ENCODE results near the gene TGFB2. TPM values are rescaled to one million over a fixed set of nuclear protein-coding genes. Genes with fewer than 3 reads are reported as not detected.

Gene TGFB2
- total RNA-seq, 1 experiment from 2014 or later: not detected

- DNase-seq: no peak
- Histone ChIP-seq H3K9ac (ENCODE audit: extremely low read depth, insufficient read length, low read length) (no peak overlapping the region), H4K5ac (ENCODE audit: insufficient read length, low read depth, low read length) (no peak overlapping the region), H3K18ac (ENCODE audit: insufficient read length, low read depth, low read length) (no peak overlapping the region), H3K4me1 (ENCODE audit: insufficient read depth, low read length) (no peaks in the 10 kb centered on the region), H4K20me1 (ENCODE audit: control insufficient read depth, insufficient read depth, insufficient read length) (no peaks in the 10 kb centered on the region), H3K4ac (ENCODE audit: low read depth, low read length) (no peak overlapping the region), H3K23me2 (ENCODE audit: insufficient read length, low read depth, low read length, poor library complexity, severe bottlenecking) (no peaks in the 10 kb centered on the region), H2BK12ac (ENCODE audit: insufficient read length, low read depth, low read length) (no peak overlapping the region), H3K27ac (ENCODE audit: insufficient read length, low read depth, low read length) (no peak overlapping the region), H2AK5ac (ENCODE audit: insufficient read length, low read length) (no peak overlapping the region), H3K27me3 (ENCODE audit: insufficient read depth, low read length) (no peaks in the 10 kb centered on the region), H2BK15ac (ENCODE audit: low read depth, low read length) (no peak overlapping the region), H3K79me1 (ENCODE audit: insufficient read depth, low read depth, low read length, poor library complexity, severe bottlenecking) (no peaks in the 10 kb centered on the region), H3K79me2 (ENCODE audit: insufficient read depth, low read length) (no peaks in the 10 kb centered on the region), H3K14ac (ENCODE audit: insufficient read depth, low read length) (no peak overlapping the region), H2BK120ac (ENCODE audit: low read depth, low read length, poor library complexity, severe bottlenecking) (no peak overlapping the region), H2BK20ac (ENCODE audit: low read depth, low read length, poor library complexity, severe bottlenecking) (no peak overlapping the region), H3T11ph (ENCODE audit: low read length) (no peak overlapping the region), H3K23ac (ENCODE audit: insufficient read length, low read depth, low read length) (no peak overlapping the region), H3K9me3 (ENCODE audit: control insufficient read depth, low read depth, low read length) (no peaks in the 10 kb centered on the region), H2BK5ac (ENCODE audit: insufficient read length, low read length) (no peak overlapping the region), H2AFZ (ENCODE audit: low read length) (no peak overlapping the region), H4K91ac (ENCODE audit: insufficient read length, low read depth, low read length) (no peak overlapping the region), H3K56ac (ENCODE audit: insufficient read length, low read depth, low read length) (no peak overlapping the region), H4K8ac (replicated peaks; ENCODE audit: insufficient read length, low read depth, low read length) (no peak overlapping the region), H3K4me2 (ENCODE audit: insufficient read depth, insufficient read length, low read length) (no peak overlapping the region)
- Mint-ChIP-seq H3K4me1 (no peaks in the 10 kb centered on the region), H3K9me3 (no peaks in the 10 kb centered on the region), H3K27me3 (ENCODE audit: low read depth) (no peaks in the 10 kb centered on the region), H3K4me3 (no peak overlapping the region), H3K27ac (no peak overlapping the region), H3K36me3 (ENCODE audit: insufficient read depth in 1 of 3, low read depth in 3 of 3) (no peaks in the 10 kb centered on the region)
- TF ChIP-seq CTCF (conservative IDR thresholded peaks at IDR 0.05): no peak
- WGBS (ENCODE audit: extremely low coverage, insufficient read length, low lambda C conversion rate): no CpG with 5 or more reads among the region's 2 CpGs
These were observed 49.9 kb downstream of the TGFB2 start for GRCh38 chr1:218394989-218395388.
